ENCODE data around the gene SYNE3.

GRCh38 chr14:95518045-95518751 is 1.7 kb upstream of the SYNE3 start:
- TF ChIP-seq CTCF (conservative IDR thresholded peaks at IDR 0.05 in 1 of 2, IDR thresholded peaks at IDR 0.05 in 1 of 2; ENCODE audit: low read depth in 1 of 2, low read length in 2 of 2) (no peak), EZH2 (IDR thresholded peaks at IDR 0.05; ENCODE audit: low read length, missing control alignments) (no peak)
